Activated CD4-positive, alpha-beta T cell treated with anti-CD3 and anti-CD28 coated beads, Interleukin-2, amount 10 ng/mL, durations not matched to agents 24 days and 14 days (primary cell): Measurements from ENCODE around the gene ALK. TPM values are rescaled to one million over a fixed set of nuclear protein-coding genes. Genes with fewer than 3 reads are reported as not detected.

Experiments
- DNase-seq: peaks from one replicate; pipeline ENCODE4 v3.0.0; 2022
- H3K27ac Mint-ChIP-seq: one replicate; pipeline ENCODE4 v1.8.0; 2022; ENCODE audit warnings: mild to moderate bottlenecking, mixed read lengths
- H3K27me3 Mint-ChIP-seq: one replicate; pipeline ENCODE4 v1.8.0; 2022; ENCODE audit warnings: mixed read lengths
- H3K36me3 Mint-ChIP-seq: one replicate; pipeline ENCODE4 v1.8.0; 2022; ENCODE audit warnings: low read depth, mild to moderate bottlenecking, mixed read lengths
- H3K4me1 Mint-ChIP-seq: one replicate; pipeline ENCODE4 v1.8.0; 2021; ENCODE audit warnings: mixed read lengths
- H3K4me3 Mint-ChIP-seq: one replicate; pipeline ENCODE4 v1.8.0; 2022; ENCODE audit warnings: mild to moderate bottlenecking, moderate library complexity, mixed read lengths
- H3K9me3 Mint-ChIP-seq: one replicate; pipeline ENCODE4 v1.8.0; 2021; ENCODE audit warnings: mixed read lengths
- intact Hi-C: fragments of 100-400 bp; cut with micrococcal nuclease; formaldehyde crosslinking; loops from one replicate; pipeline ENCODE4 v1.15.1; 2023
- total RNA-seq: library from RNA; stranded (reverse); gene quantifications from 2 replicates; pipeline ENCODE4 v1.2.3, GENCODE V29; 2022

ALK gene
- total RNA-seq, 1 donor from 2014 or later: not detected

- H3K27me3 Mint-ChIP-seq: no peaks in the 10 kb centered on the region
- H3K4me3 Mint-ChIP-seq: no peak overlapping the region
- H3K9me3 Mint-ChIP-seq: no peaks in the 10 kb centered on the region
- no peak for DNase-seq
- H3K4me1 Mint-ChIP-seq: peaks cover 1% of the 10 kb centered on the region
- intact Hi-C loops: no loop called here
- H3K27ac Mint-ChIP-seq: no peak overlapping the region
- peaks cover 31% of the 10 kb centered on the region for H3K36me3 Mint-ChIP-seq
Measured at GRCh38 chr2:29174937-29175336, 746.4 kb downstream of the ALK start.

GRCh38 chr2:29166242-29167039 lies 754.9 kb downstream of the ALK start:
- no peaks in the 10 kb centered on the region for H3K4me1 Mint-ChIP-seq
- no peaks in the 10 kb centered on the region for H3K27me3 Mint-ChIP-seq
- DNase-seq: no peak
- H3K9me3 Mint-ChIP-seq: no peaks in the 10 kb centered on the region
- no peak overlapping the region for H3K4me3 Mint-ChIP-seq
- H3K36me3 Mint-ChIP-seq: peaks cover 33% of the 10 kb centered on the region
- no peak overlapping the region for H3K27ac Mint-ChIP-seq
- intact Hi-C loops: no loop called here

GRCh38 chr2:29165362-29166241 lies 755.8 kb downstream of the ALK start:
- intact Hi-C loops: no loop called here
- no peaks in the 10 kb centered on the region for H3K27me3 Mint-ChIP-seq
- no peak for DNase-seq
- H3K36me3 Mint-ChIP-seq: peaks cover 34% of the 10 kb centered on the region
- H3K27ac Mint-ChIP-seq: no peak overlapping the region
- H3K9me3 Mint-ChIP-seq: no peaks in the 10 kb centered on the region
- H3K4me3 Mint-ChIP-seq: no peak overlapping the region
- H3K4me1 Mint-ChIP-seq: no peaks in the 10 kb centered on the region

GRCh38 chr2:29164091-29164846 lies 757.1 kb downstream of the ALK start:
- Mint-ChIP-seq H3K4me1 (no peaks in the 10 kb centered on the region), H3K27me3 (no peaks in the 10 kb centered on the region), H3K36me3 (peaks cover 34% of the 10 kb centered on the region), H3K27ac (no peak overlapping the region), H3K4me3 (no peak overlapping the region), H3K9me3 (no peaks in the 10 kb centered on the region)
- intact Hi-C loops: no loop called here
- DNase-seq: no peak

GRCh38 chr2:29162204-29162928 lies 759.0 kb downstream of the ALK start:
- no peak overlapping the region for H3K4me3 Mint-ChIP-seq
- peaks cover 36% of the 10 kb centered on the region for H3K36me3 Mint-ChIP-seq
- DNase-seq: no peak
- no peak overlapping the region for H3K27ac Mint-ChIP-seq
- intact Hi-C loops: no loop called here
- H3K9me3 Mint-ChIP-seq: no peaks in the 10 kb centered on the region
- H3K4me1 Mint-ChIP-seq: no peaks in the 10 kb centered on the region
- H3K27me3 Mint-ChIP-seq: no peaks in the 10 kb centered on the region

- no peak overlapping the region for H3K4me3 Mint-ChIP-seq
- no peaks in the 10 kb centered on the region for H3K27me3 Mint-ChIP-seq
- intact Hi-C loops: no loop called here
- peaks cover 33% of the 10 kb centered on the region for H3K36me3 Mint-ChIP-seq
- H3K27ac Mint-ChIP-seq: no peak overlapping the region
- no peaks in the 10 kb centered on the region for H3K9me3 Mint-ChIP-seq
- no peak for DNase-seq
- H3K4me1 Mint-ChIP-seq: no peaks in the 10 kb centered on the region
Measured at GRCh38 chr2:29160184-29160583, 761.2 kb downstream of the ALK start.

GRCh38 chr2:29159125-29159524 lies 762.3 kb downstream of the ALK start:
- H3K27me3 Mint-ChIP-seq: no peaks in the 10 kb centered on the region
- intact Hi-C loops: no loop called here
- H3K27ac Mint-ChIP-seq: no peak overlapping the region
- H3K36me3 Mint-ChIP-seq: peaks cover 41% of the 10 kb centered on the region
- H3K9me3 Mint-ChIP-seq: no peaks in the 10 kb centered on the region
- H3K4me3 Mint-ChIP-seq: no peak overlapping the region
- DNase-seq: no peak
- H3K4me1 Mint-ChIP-seq: no peaks in the 10 kb centered on the region

- Mint-ChIP-seq H3K27ac (no peak overlapping the region), H3K4me1 (no peaks in the 10 kb centered on the region), H3K27me3 (no peaks in the 10 kb centered on the region), H3K36me3 (peaks cover 54% of the 10 kb centered on the region), H3K4me3 (no peak overlapping the region), H3K9me3 (no peaks in the 10 kb centered on the region)
- intact Hi-C loops: no loop called here
- no peak for DNase-seq
Measured at GRCh38 chr2:29157131-29157530, 764.3 kb downstream of the ALK start.

- intact Hi-C loops: no loop called here
- Mint-ChIP-seq H3K36me3 (peaks cover 50% of the 10 kb centered on the region), H3K4me3 (no peak overlapping the region), H3K27ac (no peak overlapping the region), H3K27me3 (no peaks in the 10 kb centered on the region), H3K9me3 (no peaks in the 10 kb centered on the region), H3K4me1 (no peaks in the 10 kb centered on the region)
- DNase-seq: no peak
Measured at GRCh38 chr2:29155578-29155977, 765.8 kb downstream of the ALK start.

GRCh38 chr2:29154610-29155009 lies 766.8 kb downstream of the ALK start:
- no peak overlapping the region for H3K4me3 Mint-ChIP-seq
- H3K9me3 Mint-ChIP-seq: no peaks in the 10 kb centered on the region
- intact Hi-C loops: no loop called here
- peaks cover 47% of the 10 kb centered on the region for H3K36me3 Mint-ChIP-seq
- no peaks in the 10 kb centered on the region for H3K27me3 Mint-ChIP-seq
- H3K4me1 Mint-ChIP-seq: no peaks in the 10 kb centered on the region
- no peak overlapping the region for H3K27ac Mint-ChIP-seq
- DNase-seq: no peak

- peaks cover 40% of the 10 kb centered on the region for H3K36me3 Mint-ChIP-seq
- no peak for DNase-seq
- intact Hi-C loops: no loop called here
- no peaks in the 10 kb centered on the region for H3K27me3 Mint-ChIP-seq
- peaks cover 2% of the 10 kb centered on the region for H3K4me1 Mint-ChIP-seq
- no peaks in the 10 kb centered on the region for H3K9me3 Mint-ChIP-seq
- no peak overlapping the region for H3K4me3 Mint-ChIP-seq
- no peak overlapping the region for H3K27ac Mint-ChIP-seq
Measured at GRCh38 chr2:29147963-29148362, 773.4 kb downstream of the ALK start.

- intact Hi-C loops: no loop called here
- H3K27ac Mint-ChIP-seq: no peak overlapping the region
- no peaks in the 10 kb centered on the region for H3K27me3 Mint-ChIP-seq
- H3K9me3 Mint-ChIP-seq: no peaks in the 10 kb centered on the region
- H3K4me3 Mint-ChIP-seq: no peak overlapping the region
- no peak for DNase-seq
- H3K36me3 Mint-ChIP-seq: peaks cover 39% of the 10 kb centered on the region
- H3K4me1 Mint-ChIP-seq: peaks cover 4% of the 10 kb centered on the region
Measured at GRCh38 chr2:29146197-29146596, 775.2 kb downstream of the ALK start.

GRCh38 chr2:29143657-29144056 lies 777.7 kb downstream of the ALK start:
- no peaks in the 10 kb centered on the region for H3K27me3 Mint-ChIP-seq
- no peak for DNase-seq
- peaks cover 11% of the 10 kb centered on the region for H3K9me3 Mint-ChIP-seq
- no peak overlapping the region for H3K27ac Mint-ChIP-seq
- intact Hi-C loops: no loop called here
- no peak overlapping the region for H3K4me3 Mint-ChIP-seq
- peaks cover 21% of the 10 kb centered on the region for H3K4me1 Mint-ChIP-seq
- H3K36me3 Mint-ChIP-seq: peaks cover 57% of the 10 kb centered on the region
